ENCODE data around the gene MAP2.

GRCh38 chr2:209721497-209721896 lies 297.6 kb downstream of the MAP2 start:
- TF ChIP-seq CTCF (IDR thresholded peaks at IDR 0.05) (no peak), POLR2AphosphoS5 (IDR thresholded peaks at IDR 0.05) (no peak)
